ENCODE results near the gene FAAP20.
"Not testable (repeated sequence)": the region's sequence is repeated elsewhere in the genome, so short reads cannot be mapped to it uniquely, and the experiment has no call there.

Gene FAAP20

GRCh38 chr1:2154022-2154421, 40.5 kb downstream of the FAAP20 start:
- DNase-seq: no peak

- no peak for DNase-seq
These were observed 41.6 kb downstream of the FAAP20 start for GRCh38 chr1:2152954-2153353.

DNA sequence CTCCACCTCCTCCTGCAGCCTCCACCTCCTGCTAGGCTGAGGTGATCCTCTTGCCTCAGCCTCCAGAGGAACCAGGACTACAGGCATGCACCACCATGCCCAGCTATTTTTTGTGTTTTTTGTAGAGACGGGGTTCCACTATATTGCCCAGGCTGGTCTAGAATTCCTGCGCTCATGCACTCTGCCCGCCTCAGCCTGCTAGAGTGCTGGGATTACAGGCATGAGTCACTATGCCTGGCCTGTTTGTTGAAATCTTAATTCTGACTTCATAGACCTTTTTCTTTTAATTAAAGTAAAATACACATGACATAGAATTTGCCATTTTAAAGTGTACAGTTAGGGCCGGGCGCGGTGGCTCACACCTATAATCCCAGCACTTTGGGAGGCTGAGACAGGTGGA, 42.7 kb downstream of the FAAP20 start:
- DNase-seq: no peak

GRCh38 chr1:2151252-2151651, 43.3 kb downstream of the FAAP20 start:
- DNase-seq: no peak

- no peak for DNase-seq
These were observed 43.8 kb downstream of the FAAP20 start for GRCh38 chr1:2150801-2151200.

GRCh38 chr1:2148691-2149090, 45.9 kb downstream of the FAAP20 start:
- no peak for DNase-seq

DNA sequence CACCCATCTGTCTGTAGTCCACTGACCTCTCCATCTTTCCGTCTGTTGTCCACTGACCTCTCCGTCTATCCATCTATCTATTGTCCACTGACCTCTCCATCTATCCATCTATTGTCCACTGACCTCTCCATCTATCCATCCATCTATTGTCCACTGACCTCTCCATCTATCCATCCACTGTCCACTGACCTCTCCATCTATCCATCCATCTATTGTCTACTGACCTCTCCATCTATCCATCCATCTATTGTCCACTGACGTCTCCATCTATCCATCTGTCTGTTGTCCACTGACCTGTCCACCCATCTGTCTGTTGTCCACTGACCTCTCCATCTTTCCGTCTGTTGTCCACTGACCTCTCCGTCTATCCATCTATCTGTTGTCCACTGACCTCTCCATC, 46.7 kb downstream of the FAAP20 start:
- not testable (repeated sequence) for DNase-seq

DNA sequence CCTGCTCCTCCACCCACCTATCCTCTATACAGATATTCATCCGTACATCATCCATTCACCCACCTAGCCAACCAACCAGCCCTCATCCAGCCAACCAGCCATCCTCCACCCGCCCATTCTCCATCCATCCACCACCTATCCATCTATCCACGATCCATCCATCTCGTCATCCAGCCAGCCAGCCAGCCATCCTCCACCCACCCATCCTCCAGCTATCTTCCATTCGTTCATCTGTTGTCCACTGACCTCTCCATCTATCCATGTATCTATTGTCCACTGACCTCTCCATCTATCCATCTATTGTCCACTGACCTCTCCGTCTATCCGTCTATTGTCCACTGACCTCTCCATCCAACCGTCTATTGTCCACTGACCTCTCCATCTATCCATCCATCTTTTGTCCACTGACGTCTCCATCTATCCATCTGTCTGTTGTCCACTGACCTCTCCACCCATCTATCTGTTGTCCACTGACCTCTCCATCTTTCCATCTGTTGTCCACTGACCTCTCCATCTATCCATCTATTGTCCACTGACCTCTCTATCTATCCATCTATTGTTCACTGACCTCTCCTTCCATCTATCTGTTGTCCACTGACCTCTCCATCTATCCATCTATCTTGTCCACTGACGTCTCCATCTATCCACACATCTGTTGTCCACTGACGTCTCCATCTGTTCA, 47.6 kb downstream of the FAAP20 start:
- DNase-seq: no peak

- no peak for DNase-seq
These were observed 48.4 kb downstream of the FAAP20 start for GRCh38 chr1:2145946-2146835.

DNA sequence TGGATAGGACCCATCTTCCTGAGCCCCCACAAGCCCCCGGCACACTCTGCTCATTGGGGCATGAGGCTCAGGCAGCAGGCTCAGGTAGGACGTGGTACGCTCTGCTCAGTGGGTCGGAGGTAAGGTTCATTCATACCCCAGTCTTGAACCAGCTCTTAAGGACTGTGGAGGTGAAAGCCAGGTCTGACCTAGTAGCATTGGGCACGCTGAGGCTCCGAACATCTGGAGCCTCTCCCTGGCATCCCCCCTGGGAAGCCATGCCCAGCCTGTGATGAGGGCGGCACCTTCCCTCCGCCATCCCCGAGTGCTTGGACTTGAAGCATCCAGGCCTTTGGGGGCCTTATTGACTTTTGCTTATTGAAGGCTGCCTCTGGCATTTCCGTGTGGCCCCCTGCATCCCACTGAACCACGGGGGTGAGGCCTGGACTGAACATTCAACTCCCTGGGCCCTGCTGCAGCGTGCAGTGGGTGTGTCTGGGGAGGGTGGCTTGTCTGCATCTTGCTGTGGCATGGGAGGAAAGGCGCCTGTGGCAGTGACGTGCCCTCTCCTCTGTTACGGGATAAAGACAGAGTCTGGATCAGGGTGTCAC, 50.0 kb downstream of the FAAP20 start:
- DNase-seq: no peak

- DNase-seq: no peak
These were observed 50.6 kb downstream of the FAAP20 start for GRCh38 chr1:2143814-2144500.

- no peak for DNase-seq
These were observed 53.5 kb downstream of the FAAP20 start for GRCh38 chr1:2141025-2141424.

All from SHP77 treated with DMSO at 0.1 percent for 48 hours (cell line).